GM12872 (cell line): ENCODE results near the gene DPP6.

ENCODE experiments used
- CTCF ChIP-seq: IDR thresholded peaks from 3 replicates; pipeline ENCODE4 v1.5.1; 2011; ENCODE audit warnings: low read depth, mild to moderate bottlenecking, low read length, moderate library complexity; ENCODE audit not compliant: insufficient read depth

The DPP6 gene

DNA sequence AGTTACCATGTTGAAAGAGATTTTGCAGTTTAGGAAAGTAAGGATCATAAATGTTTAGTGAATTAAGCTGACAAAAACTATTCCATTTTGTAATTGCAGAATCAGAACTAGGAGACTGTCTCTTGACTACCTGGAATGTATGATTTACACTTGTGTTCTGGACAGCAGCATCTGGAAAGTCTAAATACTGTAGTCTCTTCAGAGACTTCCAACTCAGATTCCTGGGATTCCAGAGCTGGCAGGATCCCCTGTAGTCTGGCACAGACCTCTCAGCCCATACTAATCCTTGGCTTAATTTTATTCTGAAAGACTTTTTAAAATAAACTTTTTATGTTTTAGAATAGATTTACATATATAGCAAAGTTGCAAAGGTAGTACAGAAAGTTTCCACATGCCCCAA lies 452.7 kb downstream of the DPP6 start:
- TF ChIP-seq CTCF = no peak

- no peak for TF ChIP-seq CTCF
Measured at GRCh38 chr7:154505362-154505761, 453.2 kb downstream of the DPP6 start.

GRCh38 chr7:154509192-154509591 lies 457.0 kb downstream of the DPP6 start:
- no peak for TF ChIP-seq CTCF

DNA sequence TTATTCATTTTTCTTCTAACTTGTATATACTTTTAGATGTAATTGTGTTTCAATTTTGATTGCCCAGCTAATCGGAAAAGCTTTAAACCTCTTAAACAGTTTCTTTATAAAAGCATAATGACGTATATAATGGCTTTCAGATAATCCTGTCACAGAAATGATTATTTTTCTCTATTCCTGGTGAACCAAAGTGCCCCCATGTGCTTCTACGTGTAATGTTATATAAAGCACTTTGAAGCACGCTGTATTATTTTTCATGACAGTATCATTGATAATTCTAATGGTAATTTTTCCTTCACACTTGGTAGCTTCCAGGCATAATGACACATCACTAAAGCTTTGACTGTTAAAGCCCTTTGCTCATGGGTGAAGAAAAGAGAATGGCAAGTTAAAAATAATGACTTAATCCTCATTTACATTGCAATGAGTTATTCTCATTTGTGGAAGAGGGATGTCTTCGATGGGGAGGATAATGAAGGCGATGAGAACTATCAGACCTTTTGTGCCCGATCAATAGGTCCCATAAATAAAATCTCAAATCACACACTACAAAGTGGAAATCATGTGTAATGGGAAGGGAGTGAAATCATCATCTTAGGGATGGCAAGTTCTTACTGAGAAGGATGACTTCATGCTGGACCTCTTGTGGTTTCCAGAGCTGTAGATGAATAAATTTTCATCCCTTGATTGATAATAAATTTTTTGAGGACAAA lies 460.1 kb downstream of the DPP6 start:
- no peak for TF ChIP-seq CTCF

GRCh38 chr7:154517768-154518167 lies 465.6 kb downstream of the DPP6 start:
- TF ChIP-seq CTCF = no peak

DNA sequence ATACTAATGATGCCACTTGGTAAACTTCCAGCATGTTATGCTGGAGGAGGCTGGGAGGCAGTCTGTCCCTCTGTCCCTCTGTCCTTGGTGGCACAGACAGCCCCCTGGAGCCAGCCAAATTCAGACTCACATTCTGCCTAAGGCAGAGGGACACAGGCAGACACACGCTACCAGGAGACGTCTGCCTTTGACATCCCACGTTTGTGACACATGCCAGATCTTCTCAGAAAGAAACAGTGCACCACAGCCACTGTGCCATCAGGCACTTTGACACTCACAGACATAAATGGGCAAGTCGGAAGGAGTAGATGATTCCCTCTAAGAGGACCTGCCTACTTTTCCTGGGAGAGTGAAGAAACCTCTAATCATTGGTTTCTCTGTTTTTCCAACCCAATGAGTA lies 467.0 kb downstream of the DPP6 start:
- no peak for TF ChIP-seq CTCF

GRCh38 chr7:154530136-154530535 lies 477.9 kb downstream of the DPP6 start:
- no peak for TF ChIP-seq CTCF

DNA sequence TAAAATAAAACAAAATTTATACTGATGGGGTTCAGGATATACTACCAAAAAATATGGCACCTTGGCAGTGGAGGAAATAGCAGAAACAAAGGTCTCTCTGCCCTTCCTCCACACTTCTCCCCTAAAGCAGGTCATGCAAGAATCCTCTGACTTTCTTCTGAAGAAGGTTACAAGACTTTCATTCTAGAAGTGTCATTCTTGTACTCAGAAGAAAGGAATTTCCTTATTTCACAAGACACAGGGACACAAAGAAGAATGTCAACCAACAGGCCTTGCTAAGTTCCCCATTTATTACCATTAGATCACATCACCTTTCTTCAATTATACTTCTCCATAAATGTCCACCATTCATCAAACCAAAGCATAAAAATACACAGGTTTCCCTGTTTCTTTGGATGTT lies 480.6 kb downstream of the DPP6 start:
- no peak for TF ChIP-seq CTCF
